GM18520 (cell line): ENCODE measurements around the gene STPG1.

ENCODE experiments used
- ATAC-seq: cut with Tn5 transposase; IDR thresholded peaks from one replicate; pipeline ENCODE4 v1.9.1; 2021; ENCODE audit not compliant: unreplicated experiment

Gene STPG1

DNA sequence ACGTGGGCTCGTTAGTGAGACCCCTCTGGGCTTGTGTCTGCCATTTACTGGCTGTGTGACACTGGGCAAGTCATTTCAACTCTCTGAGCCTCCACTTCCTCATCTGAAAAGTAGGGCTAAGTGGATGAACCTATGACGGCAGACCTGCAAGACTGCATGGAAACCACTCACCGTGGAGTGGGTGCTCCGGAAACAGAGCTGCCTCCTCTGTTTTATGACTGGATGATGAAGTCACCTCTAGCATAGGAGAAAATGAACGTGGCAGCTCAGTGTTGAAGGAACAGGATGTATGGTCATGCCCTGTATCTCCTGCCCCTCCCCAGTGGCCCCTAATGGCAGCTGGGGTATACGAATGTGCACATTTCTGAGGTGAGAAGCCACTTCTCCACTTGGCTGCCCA, 40.5 kb downstream of the STPG1 start:
- ATAC-seq = no peak

DNA sequence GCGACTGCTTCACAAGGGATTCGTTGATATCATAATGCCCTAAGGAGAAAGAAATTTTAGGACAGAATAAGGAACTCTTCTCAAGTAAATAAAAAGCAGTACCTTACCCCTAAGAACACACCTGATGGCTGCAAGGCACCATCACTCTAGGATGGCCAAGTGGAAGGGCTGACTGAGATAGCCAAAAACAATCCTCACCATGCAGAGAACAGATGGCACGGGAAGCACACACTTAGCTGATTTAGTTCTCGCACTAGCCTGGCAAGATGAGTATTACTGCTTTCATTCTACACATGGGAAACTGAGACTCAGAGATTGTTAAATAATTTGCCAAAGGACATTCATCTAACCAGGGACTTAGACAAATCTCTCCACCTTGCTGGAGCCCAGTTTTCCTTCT, 43.8 kb downstream of the STPG1 start:
- no peak for ATAC-seq

DNA sequence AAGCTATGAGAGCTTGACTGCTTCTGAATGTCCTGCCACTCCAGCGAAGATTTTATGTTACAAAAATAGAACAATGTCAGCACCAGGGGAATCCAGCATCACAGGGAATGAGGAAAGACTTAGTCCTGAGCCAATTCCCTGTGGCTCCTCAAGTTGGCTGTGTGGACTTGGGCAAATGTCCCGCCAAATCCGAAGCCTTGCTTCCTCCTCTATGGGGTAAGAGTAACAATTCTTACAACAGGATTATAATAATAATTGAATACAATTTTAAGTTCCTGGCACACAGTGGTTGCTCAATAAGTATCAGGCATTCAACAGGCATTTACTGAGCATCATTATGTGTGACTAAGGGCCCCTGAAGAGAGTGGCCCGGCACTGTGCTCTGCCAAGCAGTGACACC, 44.4 kb downstream of the STPG1 start:
- no peak for ATAC-seq

DNA sequence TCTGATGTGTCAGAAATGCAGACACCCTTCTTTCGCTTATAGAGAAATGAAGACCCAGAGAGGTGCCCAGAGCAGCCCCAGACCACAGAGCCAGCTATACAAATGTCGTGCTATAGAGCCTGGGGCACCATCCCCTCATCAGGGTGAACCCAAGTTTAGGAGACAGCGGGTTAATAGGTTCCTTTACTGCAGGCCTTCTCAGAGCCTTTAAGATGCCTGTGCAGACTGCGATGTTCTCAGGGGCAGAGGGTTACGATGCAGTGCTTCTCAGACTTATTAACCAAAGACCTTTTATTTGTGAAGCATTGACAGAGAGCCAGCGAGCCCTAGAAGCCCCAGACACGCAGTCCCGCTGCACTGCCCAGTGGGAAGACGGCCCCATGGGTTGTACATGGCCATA, 46.9 kb downstream of the STPG1 start:
- ATAC-seq = no peak

DNA sequence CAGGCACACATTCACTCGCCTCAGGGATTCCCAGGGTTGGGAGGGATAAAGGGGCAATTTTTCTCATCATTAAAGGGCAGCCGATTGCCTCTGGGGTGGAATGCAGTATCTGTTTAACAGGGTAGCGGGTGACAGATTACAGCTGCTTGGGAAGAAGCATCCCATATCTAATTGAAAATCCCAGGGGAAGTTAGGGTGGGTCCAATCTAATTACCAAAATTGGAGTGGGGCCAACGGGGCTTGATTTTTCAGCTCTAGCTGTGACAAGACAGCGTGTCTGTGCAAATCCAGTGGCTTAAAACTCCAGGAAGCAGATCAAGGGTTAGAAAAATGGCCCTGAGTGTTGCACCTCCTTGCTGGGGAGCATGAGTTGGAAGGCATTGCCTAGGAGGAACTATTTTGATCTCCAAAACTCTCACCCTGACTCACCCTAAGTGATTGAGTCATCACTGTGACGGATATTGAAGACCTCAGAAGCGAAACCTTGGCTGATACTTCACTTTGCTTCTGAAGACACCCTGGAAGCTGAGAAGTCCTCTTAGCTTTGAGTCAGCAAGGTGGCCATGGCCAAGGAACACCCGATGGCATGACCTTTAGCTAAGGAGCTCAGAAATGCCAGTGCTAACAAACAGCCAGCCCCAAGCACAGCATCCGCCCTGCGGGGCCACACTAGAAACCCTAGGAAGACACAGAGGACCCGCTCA, 48.5 kb downstream of the STPG1 start:
- ATAC-seq = peak; percentile 58

DNA sequence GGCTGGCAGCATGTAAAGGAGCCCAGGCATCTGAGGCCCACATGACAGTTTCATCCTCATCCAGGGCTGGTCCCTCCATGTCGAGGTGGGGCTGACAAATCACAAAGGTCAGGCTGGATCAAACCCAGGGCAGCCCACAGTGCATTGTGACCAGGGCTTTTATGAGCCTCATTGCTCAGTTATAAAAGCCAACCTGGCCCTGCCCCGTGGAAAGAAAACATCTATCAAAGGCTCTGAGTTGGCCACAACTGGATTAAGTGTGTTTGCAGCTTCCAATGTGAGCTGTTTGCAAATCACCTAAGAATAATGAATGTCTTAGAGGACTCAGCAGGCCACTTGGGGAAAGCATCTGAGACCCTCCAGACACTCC, 49.0 kb downstream of the STPG1 start:
- no peak for ATAC-seq

DNA sequence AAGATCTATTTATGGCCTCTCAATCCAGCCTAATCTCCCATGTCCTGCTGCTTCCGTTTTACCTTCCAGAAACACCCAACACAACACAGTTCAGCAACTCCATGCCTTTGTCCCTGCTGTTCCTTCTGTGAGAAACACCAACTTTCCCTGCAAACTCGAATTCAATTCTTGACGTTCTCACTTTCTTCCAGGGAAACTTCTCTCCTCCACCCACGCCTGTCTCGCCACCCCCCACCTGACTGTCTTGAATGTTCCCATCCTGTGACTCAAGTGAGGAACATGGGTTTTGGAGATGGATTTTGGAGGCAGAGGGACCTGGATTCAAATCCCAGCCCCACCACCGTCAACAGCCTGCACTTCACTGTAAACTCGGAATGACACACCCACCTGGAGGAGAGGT, 49.6 kb downstream of the STPG1 start:
- ATAC-seq = no peak

DNA sequence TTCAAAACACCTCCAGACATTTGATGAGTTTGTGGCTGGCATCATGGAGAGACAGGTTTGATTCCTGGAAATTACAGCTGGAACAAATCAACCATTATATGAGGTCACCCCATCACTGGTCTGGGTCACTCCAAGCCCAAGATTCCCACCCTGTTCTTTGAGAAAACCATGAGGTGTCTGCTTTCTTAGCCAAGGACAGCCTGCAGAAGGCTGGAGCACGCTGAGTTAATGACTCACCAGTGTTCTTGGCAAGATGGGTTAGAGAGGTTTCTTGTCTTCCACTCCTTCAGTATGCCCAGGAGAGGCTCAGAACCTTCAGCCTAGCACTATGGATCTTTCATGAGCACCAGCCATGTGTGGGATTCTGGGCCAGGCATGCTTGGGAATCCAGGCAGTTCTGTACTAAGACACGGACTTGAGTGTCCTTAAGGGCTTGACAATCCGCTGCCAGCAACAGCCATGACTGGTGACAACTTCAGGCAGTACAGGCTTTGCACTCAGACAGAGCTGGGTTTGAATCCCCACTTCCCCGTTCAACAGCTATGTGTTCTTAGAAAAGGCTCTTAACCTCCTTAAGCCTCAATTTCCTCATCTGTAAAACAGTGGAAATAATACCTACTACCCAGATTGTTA, 50.5 kb downstream of the STPG1 start:
- ATAC-seq = no peak

DNA sequence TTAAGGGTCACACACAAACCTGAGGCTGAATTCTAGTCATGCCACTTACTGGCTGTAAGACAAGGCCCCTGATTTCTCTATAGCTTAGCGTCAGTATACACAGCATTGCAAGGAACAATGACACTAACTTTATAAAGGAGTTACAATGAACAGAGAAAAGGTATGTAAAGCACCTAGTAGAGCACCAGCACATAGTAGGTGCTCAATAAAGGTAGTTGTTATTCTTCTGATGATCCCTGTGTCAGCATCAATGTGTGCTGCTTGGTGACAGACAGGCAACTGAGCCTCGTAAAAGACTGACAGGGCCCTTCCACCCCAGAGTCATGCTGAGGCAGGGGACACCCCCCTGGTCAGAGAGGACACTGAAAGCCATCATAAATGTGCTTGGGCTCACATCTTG, 51.2 kb downstream of the STPG1 start:
- no peak for ATAC-seq

DNA sequence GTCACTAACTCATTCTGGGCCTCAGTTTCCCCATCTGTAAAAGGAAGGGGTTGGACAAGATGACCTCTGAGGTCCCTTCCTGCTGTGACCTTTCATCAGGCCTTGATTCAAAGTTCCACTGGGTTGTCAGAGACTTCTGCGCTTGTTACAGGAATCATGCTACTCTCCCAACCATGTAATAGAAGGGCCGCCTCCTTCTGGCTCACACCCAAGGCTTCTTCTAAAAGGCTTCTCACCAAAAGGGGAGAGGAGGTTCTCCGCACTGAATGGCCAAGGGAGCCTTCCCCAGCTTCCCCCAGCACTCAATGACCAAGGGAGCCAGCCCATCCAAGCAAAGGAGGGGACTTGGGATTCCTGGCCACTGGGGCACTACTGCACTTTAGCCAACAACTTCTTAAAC, 51.8 kb downstream of the STPG1 start:
- ATAC-seq = no peak

DNA sequence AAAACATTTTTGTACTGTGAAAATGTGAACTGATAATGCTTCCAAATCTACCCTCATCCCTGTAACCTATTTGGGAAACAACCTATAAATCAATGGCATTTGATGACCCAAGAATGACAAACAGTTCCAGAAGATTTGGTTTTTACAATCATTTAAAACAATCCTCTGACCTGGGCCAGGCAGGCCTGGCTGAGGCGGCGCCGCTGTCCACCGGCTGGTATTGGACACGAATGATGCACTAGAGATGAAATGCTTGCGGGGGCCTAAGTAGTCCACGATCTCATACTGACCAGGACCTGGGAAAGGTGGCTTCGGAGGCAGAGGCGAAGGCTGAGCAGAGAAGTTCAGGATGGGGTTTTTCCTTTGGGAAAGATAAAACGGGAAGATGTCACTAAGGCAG, 52.9 kb downstream of the STPG1 start:
- no peak for ATAC-seq

DNA sequence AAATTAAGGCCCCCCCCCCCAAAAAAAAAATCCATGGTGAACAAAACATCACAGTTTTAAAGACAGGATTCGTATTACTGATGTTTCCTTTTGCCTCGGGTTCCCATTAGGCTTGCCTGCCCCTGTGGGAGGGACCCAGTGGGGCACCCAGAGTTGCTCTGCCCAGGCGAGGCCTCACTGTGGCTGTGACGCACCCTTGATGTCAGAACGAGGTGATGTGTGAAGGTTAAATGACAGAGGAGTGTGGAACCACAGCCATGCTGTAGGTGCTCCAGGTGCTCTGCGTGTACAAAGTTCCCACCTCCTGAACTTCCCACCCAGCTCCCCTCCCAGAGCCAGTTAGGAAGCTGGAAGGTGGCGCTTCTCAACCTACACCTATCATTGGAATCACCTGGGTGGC, 56.5 kb downstream of the STPG1 start:
- no peak for ATAC-seq

DNA sequence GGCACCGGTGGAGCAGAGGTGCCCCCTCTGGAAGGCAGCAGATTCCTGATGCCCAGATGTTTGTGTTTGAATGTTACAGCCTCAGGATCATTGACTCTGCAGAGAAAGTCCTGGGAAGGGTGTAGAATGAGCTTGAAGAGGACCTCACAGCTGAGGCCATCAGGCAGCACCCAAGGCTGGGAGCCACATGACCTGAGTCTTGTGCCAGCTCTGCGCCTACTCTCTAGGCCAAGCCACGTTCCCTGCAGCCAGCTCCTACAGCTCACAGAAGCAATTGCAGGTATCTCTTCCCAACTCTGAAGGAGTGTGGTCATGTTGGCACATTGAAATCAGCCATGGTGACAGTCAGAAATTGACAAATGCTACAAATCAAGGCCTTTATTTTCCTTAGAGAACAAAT, 58.1 kb downstream of the STPG1 start:
- ATAC-seq = no peak

DNA sequence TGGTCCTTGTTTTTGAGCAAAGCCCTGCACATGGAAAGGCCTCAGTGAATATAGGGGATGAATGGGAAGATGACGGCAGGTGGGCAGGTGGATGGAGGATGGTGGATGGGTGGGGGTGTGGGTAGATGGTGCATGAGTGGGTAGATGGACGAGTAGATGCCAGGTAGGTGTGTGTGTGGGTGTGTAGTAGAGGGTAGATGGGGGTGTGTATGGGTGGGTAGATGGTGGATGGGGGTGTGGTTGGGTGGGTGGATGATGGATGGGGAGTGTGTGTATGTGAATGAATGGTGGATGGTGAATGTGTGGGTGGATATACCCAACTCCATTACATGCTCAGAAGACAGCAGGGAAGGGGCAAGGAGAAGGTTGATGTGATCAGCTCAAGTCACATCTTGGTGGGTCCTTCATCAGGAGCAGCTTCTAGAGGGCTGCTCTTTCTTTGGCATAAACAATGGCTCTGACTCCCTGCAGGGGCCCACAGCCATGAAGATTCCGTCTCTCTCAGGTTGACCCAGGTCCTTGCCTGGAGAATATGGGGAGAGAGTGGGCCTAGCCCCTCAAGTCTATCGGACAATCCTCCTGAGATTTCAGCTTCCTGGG, 60.2 kb downstream of the STPG1 start:
- no peak for ATAC-seq

DNA sequence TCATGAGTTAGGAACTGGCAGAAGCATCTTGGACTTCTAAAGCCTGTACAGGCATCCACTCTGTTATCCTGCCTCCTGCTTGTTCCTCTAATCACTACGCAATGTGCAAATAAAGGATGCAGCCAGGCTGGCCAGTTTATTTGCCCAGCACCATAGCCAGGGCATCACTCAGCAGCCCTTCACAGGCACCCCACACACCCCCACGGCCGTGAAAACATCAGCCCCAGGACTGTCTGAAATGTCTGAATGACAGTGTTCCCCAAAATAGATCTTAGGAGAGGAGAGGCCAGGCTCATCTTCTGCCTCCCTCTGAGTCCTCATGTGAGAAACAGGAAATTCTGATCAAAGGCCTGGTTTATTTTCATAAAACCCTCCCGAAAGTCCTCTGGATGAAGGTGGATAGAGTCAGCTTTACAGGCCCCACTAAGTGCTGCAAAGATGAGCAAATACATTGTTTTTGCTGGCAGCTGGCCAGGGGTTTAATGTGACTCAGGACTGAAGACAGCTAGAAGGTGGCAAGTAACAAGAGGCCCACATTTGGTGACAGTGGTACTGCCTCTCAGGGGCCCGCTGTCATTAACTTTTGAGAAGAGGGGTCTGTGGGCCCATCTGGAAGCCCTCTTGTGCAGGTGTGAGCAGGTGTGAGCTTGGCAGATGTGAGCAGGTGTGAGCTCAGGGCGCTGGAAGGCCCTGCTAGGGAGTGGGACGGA, 61.5 kb downstream of the STPG1 start:
- ATAC-seq = no peak

DNA sequence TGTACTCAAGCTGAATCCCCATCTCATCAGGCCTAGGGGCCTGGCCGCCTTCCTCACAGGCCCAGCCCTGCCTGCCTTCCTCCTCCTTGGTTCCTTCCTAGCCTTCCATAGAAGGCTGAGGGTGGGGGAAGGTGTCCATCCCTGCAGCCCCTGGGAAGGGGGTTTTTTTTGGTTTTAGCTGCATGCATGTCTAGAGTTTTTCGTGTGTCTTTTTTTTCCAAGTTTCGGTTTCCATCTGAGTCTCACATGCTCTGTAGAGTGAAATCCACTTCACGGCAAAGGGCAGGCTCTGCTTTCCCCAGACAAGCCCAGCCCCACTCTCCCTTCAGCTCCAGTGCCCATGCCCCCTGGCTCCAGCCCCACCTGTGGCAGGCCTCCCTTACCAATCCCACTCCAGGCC, 62.3 kb downstream of the STPG1 start:
- ATAC-seq = no peak

DNA sequence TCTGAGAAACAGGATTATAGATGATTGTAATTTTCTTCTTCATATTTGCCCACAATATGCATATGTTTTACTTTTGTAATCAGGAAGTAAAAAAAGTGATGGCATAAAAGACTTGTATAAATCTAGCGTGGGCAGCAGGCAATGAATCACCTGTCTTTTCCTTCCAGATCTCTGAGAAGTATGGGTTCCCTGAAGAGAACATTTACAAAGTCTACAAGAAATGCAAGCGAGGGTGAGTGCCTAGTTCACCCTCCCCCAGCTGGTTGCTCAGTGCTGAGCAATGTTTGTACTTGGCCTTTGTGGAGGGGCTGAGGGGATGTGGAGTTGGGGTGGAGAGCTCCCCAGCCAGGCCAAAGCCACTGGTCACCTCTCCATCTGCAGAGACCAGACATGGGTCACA, 63.7 kb downstream of the STPG1 start:
- ATAC-seq = no peak

DNA sequence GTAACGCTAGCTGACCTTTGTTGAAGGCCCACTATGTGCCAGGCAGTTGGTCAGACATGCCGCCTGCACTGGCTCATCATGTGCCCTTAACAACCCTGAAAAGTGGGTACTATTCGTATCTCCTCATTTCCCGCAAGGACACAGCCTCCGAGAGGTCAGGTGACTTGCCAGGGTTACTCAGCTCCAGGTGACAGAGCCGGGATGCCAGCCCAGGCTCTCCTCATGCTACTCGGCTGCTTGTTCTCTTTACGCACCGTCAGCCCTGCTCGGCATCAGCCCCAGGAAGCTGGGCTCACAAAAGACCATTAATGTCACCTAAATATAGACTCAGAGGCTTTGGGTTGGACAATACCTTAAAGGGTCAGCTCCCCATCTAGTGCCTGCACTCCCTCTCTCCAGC, 65.4 kb downstream of the STPG1 start:
- ATAC-seq = no peak

DNA sequence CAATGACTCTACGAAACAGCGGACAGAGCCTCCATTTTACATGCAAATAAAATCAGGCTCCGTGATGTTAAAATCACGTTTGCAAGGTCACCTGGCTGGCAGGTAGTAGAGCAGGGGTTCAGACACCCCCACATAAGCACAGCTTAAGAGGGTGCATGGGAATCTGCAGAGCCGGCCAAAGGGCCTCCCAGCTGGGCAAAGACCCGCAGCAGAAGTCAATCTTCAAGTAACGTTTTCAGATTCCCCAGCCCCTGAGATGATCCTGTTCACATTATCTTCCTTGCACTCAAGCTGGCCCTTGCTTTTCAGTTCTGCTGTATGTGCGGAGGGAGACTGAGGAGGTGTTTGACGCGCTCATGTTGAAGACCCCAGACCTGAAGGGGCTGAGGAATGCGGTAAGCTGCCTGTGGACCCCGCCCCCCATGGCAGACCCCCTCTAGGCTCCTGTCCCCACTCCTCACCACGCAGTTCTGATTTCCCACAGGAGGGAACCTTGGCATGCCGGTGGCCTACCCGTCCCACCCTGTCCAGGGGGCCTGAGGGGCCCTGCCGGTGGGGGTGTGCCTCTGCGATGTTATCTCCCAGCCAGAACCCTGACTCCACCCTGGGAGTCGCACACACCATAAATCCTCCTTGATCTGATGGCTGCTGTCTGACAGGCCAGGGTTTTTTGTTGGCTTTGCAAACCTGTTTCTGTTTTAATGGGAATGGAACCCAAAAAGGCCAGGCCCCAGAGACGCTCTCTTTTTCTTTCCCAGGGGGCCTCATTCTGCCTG, 66.2 kb downstream of the STPG1 start:
- ATAC-seq = no peak

DNA sequence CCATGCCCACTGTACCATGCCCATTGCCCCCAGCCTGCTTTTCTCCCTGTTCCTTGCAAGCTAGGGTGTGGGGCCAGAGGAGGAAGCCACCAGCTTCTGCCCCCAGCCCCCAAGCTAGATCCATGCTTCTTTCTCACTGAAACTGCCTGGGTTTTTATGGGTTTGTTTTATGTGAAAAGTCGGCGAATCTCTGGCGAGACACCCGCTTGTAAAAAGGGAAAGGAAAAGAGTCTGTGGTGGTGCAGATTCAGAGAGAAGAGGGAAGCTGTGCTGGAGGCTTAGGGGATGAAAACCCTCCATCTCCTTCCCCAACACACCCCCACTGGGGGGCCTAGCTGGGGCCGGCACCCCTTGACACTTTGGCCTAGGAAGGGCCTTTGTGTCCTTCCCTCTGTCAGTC, 68.2 kb downstream of the STPG1 start:
- ATAC-seq = no peak

DNA sequence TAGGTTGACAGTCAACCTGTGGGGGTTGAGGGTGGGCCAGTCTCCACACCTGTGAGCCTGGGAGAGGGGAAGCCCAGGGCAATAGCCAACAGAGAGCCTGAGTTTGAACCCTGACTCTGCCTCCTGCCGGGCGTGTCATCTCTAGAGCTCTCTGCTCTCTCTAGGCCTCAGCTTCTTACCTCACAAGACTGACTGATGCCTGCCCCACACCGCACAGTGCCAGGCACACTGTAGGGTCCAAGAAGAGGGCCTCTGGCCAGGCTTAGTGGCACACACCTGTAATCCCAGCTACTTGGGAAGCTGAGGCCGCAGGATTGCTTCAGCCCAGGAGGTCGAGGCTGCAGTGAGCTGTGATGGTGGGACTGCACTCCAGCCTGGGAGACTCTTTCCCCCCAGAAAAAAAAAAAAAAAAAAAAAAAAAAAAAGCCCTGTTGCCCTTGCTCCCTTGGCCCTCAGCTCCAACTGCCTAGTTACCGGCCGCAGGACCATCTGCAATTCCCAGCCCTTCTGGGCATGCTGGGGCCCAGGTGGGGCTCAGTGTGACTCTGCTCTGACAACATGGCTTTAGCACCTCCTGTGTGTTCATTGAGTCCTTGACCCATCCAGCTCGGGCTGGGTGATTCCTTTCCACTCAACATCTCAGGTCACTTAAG, 69.4 kb downstream of the STPG1 start:
- ATAC-seq = no peak
